ENCODE results near the gene MYL12B. TPM values are rescaled to one million over a fixed set of nuclear protein-coding genes. Genes with fewer than 3 reads are reported as not detected.

Gene MYL12B
- total RNA-seq, 4 donors from 2014 or later, result 246 to 511 (median 369) TPM

DNA sequence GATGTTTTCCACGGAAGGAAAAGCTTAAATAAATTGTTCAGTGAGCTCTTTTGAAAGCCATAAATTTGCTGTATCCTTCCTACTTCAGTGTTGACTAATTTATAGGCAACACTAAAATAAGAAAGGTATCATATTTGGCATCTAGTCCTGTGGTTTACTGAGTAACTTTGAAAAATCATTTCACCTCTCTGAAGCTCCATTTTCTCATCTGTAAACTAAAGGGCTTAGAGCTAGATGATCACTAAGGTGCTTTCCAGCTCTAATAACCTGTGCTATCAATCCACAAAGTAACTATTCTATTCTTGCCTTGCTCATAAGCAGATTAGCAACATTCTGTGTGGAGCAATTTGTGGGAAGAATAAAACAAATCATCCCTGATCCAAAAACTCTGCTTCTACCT lies 38.6 kb upstream of the MYL12B start:
- TF ChIP-seq CTCF (IDR thresholded peaks at IDR 0.05), result no peak
- no peak for TF ChIP-seq POLR2A (IDR thresholded peaks at IDR 0.05)
- H3K27ac ChIP-seq, result no peak overlapping the region
- H3K27me3 ChIP-seq, result no peaks in the 10 kb centered on the region
- no peaks in the 10 kb centered on the region for H3K9me3 ChIP-seq
- no peaks in the 10 kb centered on the region for H3K4me1 ChIP-seq
- no peak overlapping the region for H3K4me3 ChIP-seq
- no peak for DNase-seq
- H3K36me3 ChIP-seq, result no peaks in the 10 kb centered on the region

DNA sequence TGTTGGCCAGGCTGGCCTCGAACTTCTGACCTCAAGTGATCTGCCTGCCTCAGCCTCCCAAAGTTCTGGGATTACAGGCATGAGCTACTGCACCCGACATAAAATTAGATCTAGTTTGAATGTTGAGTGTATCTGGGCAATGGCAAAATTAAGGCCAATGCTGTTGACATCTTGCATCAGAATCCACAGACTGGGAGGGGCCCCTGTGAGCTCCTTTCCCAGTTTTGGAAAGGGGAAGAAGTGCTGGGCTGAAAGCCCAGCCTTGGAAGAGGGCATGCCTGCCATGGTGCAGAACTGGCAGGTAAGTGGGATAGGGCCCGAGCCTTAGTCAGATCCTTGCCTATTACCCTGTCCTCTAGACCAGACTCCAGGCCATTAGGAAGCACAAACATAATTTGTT lies 37.7 kb upstream of the MYL12B start:
- no peaks in the 10 kb centered on the region for H3K27me3 ChIP-seq
- H3K4me1 ChIP-seq, result no peaks in the 10 kb centered on the region
- no peak overlapping the region for H3K27ac ChIP-seq
- TF ChIP-seq POLR2A (IDR thresholded peaks at IDR 0.05), result no peak
- no peak for TF ChIP-seq CTCF (IDR thresholded peaks at IDR 0.05)
- no peak for DNase-seq
- no peak overlapping the region for H3K4me3 ChIP-seq
- no peaks in the 10 kb centered on the region for H3K36me3 ChIP-seq
- no peaks in the 10 kb centered on the region for H3K9me3 ChIP-seq

- H3K27me3 ChIP-seq, result no peaks in the 10 kb centered on the region
- H3K9me3 ChIP-seq, result no peaks in the 10 kb centered on the region
- H3K4me3 ChIP-seq, result no peak overlapping the region
- peak in 1 of 3 donors; percentile 54 for DNase-seq
- no peaks in the 10 kb centered on the region for H3K4me1 ChIP-seq
- no peaks in the 10 kb centered on the region for H3K36me3 ChIP-seq
- H3K27ac ChIP-seq, result peak overlapping the region in 2 of 4 donors; percentile 24 to 55
- TF ChIP-seq POLR2A (IDR thresholded peaks at IDR 0.05) (no peak), CTCF (IDR thresholded peaks at IDR 0.05) (no peak)
Observed at GRCh38 chr18:3225588-3225987, 36.3 kb upstream of the MYL12B start.

- TF ChIP-seq POLR2A (IDR thresholded peaks at IDR 0.05), result no peak
- TF ChIP-seq CTCF (IDR thresholded peaks at IDR 0.05), result no peak
- peak overlapping the region in 1 of 4 donors; percentile 55 for H3K27ac ChIP-seq
Observed at GRCh38 chr18:3226048-3226447, 35.9 kb upstream of the MYL12B start.

GRCh38 chr18:3230401-3231334 lies 31.3 kb upstream of the MYL12B start:
- Histone ChIP-seq H3K36me3 (no peaks in the 10 kb centered on the region), H3K9me3 (no peaks in the 10 kb centered on the region), H3K27ac (no peak overlapping the region), H3K4me3 (no peak overlapping the region), H3K4me1 (no peaks in the 10 kb centered on the region), H3K27me3 (no peaks in the 10 kb centered on the region)
- DNase-seq, result no peak
- no peak for TF ChIP-seq CTCF (IDR thresholded peaks at IDR 0.05)
- no peak for TF ChIP-seq POLR2A (IDR thresholded peaks at IDR 0.05)

More at GRCh38 chr18:3226048-3226447, 35.9 kb upstream of the MYL12B start:
- Histone ChIP-seq H3K4me1 (no peaks in the 10 kb centered on the region), H3K27me3 (no peaks in the 10 kb centered on the region), H3K9me3 (no peaks in the 10 kb centered on the region), H3K4me3 (no peak overlapping the region), H3K36me3 (no peaks in the 10 kb centered on the region)
- no peak for DNase-seq
